NCI-H2029 treated with DMSO at 0.1 percent for 48 hours (cell line): Measurements from ENCODE around the gene TSPAN7.

Experiments used
- DNase-seq: peaks from one replicate; lab custom pipeline; 2025; lab: John Stamatoyannopoulos, UW

The TSPAN7 gene

GRCh38 chrX:38595801-38596200 is 34.5 kb downstream of the TSPAN7 start:
- no peak for DNase-seq

DNA sequence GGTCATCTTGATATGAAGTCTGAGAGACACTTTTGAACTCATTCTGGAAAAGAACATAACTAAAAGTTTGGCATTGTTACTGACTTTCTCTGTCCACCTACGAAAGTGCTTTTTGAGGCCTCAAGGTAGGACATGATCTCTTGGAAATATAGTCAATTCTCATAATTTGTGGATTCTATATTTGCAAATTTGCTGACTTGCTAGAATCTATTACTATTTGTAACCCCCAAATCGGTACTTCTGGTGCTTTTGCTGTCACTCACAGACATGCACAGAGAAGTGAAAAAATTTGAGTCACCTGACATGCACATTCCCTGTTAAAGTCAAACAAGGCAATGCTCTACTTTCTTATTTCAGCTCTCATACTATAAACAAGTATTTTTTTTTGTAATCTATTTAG is 35.6 kb downstream of the TSPAN7 start:
- no peak for DNase-seq

- DNase-seq = no peak
Measured at GRCh38 chrX:38599796-38600755, 38.7 kb downstream of the TSPAN7 start.

GRCh38 chrX:38601866-38602265 is 40.5 kb downstream of the TSPAN7 start:
- no peak for DNase-seq

- no peak for DNase-seq
Measured at GRCh38 chrX:38606821-38607220, 45.5 kb downstream of the TSPAN7 start.

- no peak for DNase-seq
Measured at GRCh38 chrX:38607976-38608375, 46.6 kb downstream of the TSPAN7 start.

GRCh38 chrX:38610849-38611248 is 49.5 kb downstream of the TSPAN7 start:
- DNase-seq = no peak

GRCh38 chrX:38612281-38612680 is 50.9 kb downstream of the TSPAN7 start:
- no peak for DNase-seq

GRCh38 chrX:38614485-38614884 is 53.1 kb downstream of the TSPAN7 start:
- DNase-seq = no peak

GRCh38 chrX:38616904-38617303 is 55.6 kb downstream of the TSPAN7 start:
- no peak for DNase-seq

DNA sequence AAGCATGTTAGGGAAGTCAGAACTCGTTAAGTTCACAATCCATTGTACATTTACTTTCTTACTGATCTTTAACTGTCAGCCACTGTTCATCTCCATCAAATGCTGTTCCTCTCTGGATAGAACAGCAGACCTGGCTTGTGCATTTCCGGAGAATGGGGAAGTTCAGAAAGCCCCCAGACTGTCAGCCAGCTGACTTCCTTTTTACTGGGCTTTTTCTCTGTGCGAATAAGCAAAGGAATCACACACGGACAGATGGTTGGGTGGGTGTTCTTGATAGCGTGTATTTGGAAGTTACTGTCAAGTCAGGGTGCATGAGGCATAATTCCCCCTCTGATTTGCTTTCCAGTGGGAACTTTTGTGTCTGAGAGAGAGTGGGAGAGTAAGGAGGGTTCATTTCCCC is 56.8 kb downstream of the TSPAN7 start:
- no peak for DNase-seq

- no peak for DNase-seq
Measured at GRCh38 chrX:38620623-38621022, 59.3 kb downstream of the TSPAN7 start.

DNA sequence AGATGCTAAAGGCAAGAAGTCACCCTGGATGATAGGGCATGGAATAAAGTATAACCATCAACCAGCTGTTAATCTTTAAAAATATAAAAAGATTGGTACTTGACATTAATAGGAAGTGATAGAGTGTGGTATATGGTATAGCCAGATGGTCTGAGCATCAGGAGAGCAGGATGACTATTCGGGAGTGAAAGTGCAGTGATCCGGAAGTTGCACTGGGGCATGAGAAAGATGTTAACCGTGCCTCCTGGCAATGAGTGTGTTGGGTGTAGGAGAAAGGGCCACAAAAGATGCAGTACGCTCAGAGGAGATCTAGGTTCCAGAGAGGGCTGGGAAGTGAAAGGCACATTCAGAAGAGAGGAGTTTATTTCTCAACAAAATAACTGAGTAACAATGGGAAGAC is 65.0 kb downstream of the TSPAN7 start:
- no peak for DNase-seq

- no peak for DNase-seq
Measured at GRCh38 chrX:38627683-38628082, 66.3 kb downstream of the TSPAN7 start.

GRCh38 chrX:38628587-38628986 is 67.2 kb downstream of the TSPAN7 start:
- no peak for DNase-seq

- DNase-seq = no peak
Measured at GRCh38 chrX:38632516-38632915, 71.2 kb downstream of the TSPAN7 start.

GRCh38 chrX:38634665-38635064 is 73.3 kb downstream of the TSPAN7 start:
- DNase-seq = no peak

GRCh38 chrX:38636949-38637819 is 75.8 kb downstream of the TSPAN7 start:
- no peak for DNase-seq

- no peak for DNase-seq
Measured at GRCh38 chrX:38638952-38639529, 77.7 kb downstream of the TSPAN7 start.

GRCh38 chrX:38639730-38640129 is 78.4 kb downstream of the TSPAN7 start:
- DNase-seq = no peak

DNA sequence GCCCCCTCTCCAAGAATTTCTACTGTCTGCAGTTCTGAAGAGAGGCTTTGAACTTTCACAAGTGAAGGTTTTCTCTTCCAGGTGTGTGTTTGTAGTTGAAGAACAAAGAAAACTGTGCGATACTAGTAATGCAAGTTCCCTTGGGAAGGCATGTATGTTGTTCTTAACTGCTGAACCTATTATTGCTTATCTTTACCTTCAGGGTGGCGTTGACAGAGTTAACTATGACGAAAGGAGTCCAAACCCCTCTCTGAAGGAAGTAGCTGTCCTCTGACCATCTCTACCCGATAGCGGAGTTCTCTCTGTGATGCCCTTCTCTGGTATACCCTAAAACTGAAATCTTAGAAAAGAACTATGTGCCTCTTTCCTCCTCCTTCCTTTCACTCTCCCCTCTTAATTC is 79.9 kb downstream of the TSPAN7 start:
- no peak for DNase-seq

DNA sequence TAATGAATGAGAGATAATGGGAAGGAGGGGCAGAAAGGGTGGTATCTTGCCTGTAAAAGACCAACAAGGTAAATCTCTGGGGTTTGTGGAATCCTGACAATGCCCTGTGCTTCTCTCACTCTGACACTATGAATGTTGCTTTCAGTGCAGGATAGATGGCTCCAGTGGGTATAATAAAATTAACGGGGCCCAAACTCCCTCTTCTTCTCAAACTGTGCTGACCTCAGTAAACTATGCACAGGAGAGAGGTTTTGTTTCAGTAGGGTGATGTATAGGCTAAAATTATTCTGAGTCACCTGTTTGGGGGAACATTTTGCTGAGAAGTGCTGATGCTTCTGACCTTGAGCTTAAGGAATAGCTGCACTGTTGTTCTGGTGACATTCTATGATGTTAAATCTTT is 82.6 kb downstream of the TSPAN7 start:
- DNase-seq = no peak

- DNase-seq = no peak
Measured at GRCh38 chrX:38646129-38646528, 84.8 kb downstream of the TSPAN7 start.
